K562 (cell line): ENCODE data around the gene SH3BP5.

ENCODE experiments used
- CTCF ChIP-seq, 3 experiments: IDR thresholded peaks in 2 of 3; conservative IDR thresholded peaks in 1 of 3; 2 replicates each; pipeline ENCODE4 v1.5.1; 2011 to 2012; ENCODE audit warnings: low read length in 3 of 3, mild to moderate bottlenecking in 3 of 3, control low read depth in 2 of 3, improper control_type of control experiment in 1 of 3, inconsistent platforms in 1 of 3, low read depth in 1 of 3, mixed read lengths in 1 of 3, moderate library complexity in 1 of 3; ENCODE audit not compliant: insufficient read depth in 2 of 3
- MAZ ChIP-seq, 2 experiments: fragments of 450-650 bp in 1 of 2; sonication (generic) in 1 of 2; formaldehyde crosslinking; IDR thresholded peaks in 1 of 2; conservative IDR thresholded peaks in 1 of 2; 2 replicates each; pipeline versions ENCODE4 v1.4.0 to v1.5.0; 2020; ENCODE audit warnings: mild to moderate bottlenecking in 1 of 2, missing genetic modification reagents in 1 of 2
- RB1 ChIP-seq: fragments of 450-650 bp; IDR thresholded peaks from 2 replicates; pipeline ENCODE4 v1.6.1; 2017; ENCODE audit warnings: low read depth, mild to moderate bottlenecking
- RBBP5 ChIP-seq: fragments of 200-600 bp; sonication (generic); IDR thresholded peaks from 2 replicates; pipeline ENCODE4 v1.6.1; 2012; ENCODE audit warnings: borderline replicate concordance, mild to moderate bottlenecking, low read length, control low read depth, inconsistent platforms; ENCODE audit not compliant: insufficient read depth, poor library complexity, severe bottlenecking
- SIN3A ChIP-seq, 2 experiments: fragments of 150-350 bp in 1 of 2; IDR thresholded peaks; 2 replicates each; pipeline ENCODE4 v1.6.1; 2011 to 2016; ENCODE audit warnings: borderline replicate concordance in 2 of 2, low read depth in 2 of 2, low read length in 2 of 2, mild to moderate bottlenecking in 2 of 2, moderate library complexity in 2 of 2; ENCODE audit not compliant: control insufficient read depth in 1 of 2
- SP1 ChIP-seq: sonication (generic); formaldehyde crosslinking; IDR thresholded peaks from 2 replicates; pipeline ENCODE4 v1.8.1; 2022; ENCODE audit warnings: mild to moderate bottlenecking, missing genetic modification reagents

GRCh38 chr3:15264486-15264885, 67.9 kb downstream of the SH3BP5 start:
- TF ChIP-seq RB1 (no peak), RBBP5 (no peak), SIN3A (IDR thresholded peaks at IDR 0.05; ENCODE audit: borderline replicate concordance in 2 of 2, control insufficient read depth in 1 of 2, low read depth in 2 of 2, low read length in 2 of 2) (no peak), CTCF (IDR thresholded peaks at IDR 0.05 in 2 of 3, conservative IDR thresholded peaks at IDR 0.05 in 1 of 3; ENCODE audit: insufficient read depth in 2 of 3, low read depth in 1 of 3, low read length in 3 of 3) (no peak), SP1 (CRISPR knock-in tag) (no peak), MAZ (CRISPR knock-in tag; conservative IDR thresholded peaks at IDR 0.05 in 1 of 2, IDR thresholded peaks at IDR 0.05 in 1 of 2) (no peak)
